ENCODE measurements around the gene ITGA5. TPM values are rescaled to one million over a fixed set of nuclear protein-coding genes. Genes with fewer than 3 reads are reported as not detected.

ITGA5 gene
- total RNA-seq, 1 donor from 2014 or later: 116 TPM

GRCh38 chr12:54389134-54389508 lies 29.9 kb downstream of the ITGA5 start:
- no peak overlapping the region for H3K4me3 ChIP-seq (ENCODE audit: low read depth, low read length)
- no peak for DNase-seq (ENCODE audit: low read depth)
- TF ChIP-seq CTCF (conservative IDR thresholded peaks at IDR 0.05; ENCODE audit: low read depth, low read length): no peak

- TF ChIP-seq CTCF (conservative IDR thresholded peaks at IDR 0.05; ENCODE audit: low read depth, low read length): no peak
- DNase-seq (ENCODE audit: low read depth): no peak
- no peak overlapping the region for H3K4me3 ChIP-seq (ENCODE audit: low read depth, low read length)
Measured at GRCh38 chr12:54388237-54389133, 30.6 kb downstream of the ITGA5 start.

DNA sequence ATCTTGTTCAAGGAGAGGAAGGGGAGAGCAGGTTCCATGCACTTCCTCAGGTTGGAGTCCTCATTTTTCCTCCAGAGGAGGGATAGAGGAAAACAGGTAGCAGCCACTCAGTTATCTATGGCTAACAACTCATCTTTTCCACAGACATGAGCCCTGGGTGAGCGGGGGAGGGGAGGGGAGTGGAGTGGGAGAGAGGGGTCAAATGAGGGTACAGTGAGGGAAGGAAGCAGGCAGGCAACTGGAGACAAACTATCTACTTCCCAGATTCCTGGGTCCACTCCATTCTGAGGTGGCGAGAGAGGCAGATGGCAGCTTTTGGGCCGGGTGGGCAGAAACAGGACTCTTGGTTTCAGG lies 32.0 kb downstream of the ITGA5 start:
- DNase-seq (ENCODE audit: low read depth): no peak
- no peak overlapping the region for H3K4me3 ChIP-seq (ENCODE audit: low read depth, low read length)
- no peak for TF ChIP-seq CTCF (conservative IDR thresholded peaks at IDR 0.05; ENCODE audit: low read depth, low read length)

GRCh38 chr12:54386403-54387113 lies 32.5 kb downstream of the ITGA5 start:
- no peak for TF ChIP-seq CTCF (conservative IDR thresholded peaks at IDR 0.05; ENCODE audit: low read depth, low read length)
- no peak for DNase-seq (ENCODE audit: low read depth)

GRCh38 chr12:54385251-54385914 lies 33.7 kb downstream of the ITGA5 start:
- TF ChIP-seq CTCF (conservative IDR thresholded peaks at IDR 0.05; ENCODE audit: low read depth, low read length): no peak
- DNase-seq (ENCODE audit: low read depth): no peak
- no peak overlapping the region for H3K4me3 ChIP-seq (ENCODE audit: low read depth, low read length)

More at GRCh38 chr12:54386403-54387113, 32.5 kb downstream of the ITGA5 start:
- H3K4me3 ChIP-seq (ENCODE audit: low read depth, low read length): no peak overlapping the region

DNA sequence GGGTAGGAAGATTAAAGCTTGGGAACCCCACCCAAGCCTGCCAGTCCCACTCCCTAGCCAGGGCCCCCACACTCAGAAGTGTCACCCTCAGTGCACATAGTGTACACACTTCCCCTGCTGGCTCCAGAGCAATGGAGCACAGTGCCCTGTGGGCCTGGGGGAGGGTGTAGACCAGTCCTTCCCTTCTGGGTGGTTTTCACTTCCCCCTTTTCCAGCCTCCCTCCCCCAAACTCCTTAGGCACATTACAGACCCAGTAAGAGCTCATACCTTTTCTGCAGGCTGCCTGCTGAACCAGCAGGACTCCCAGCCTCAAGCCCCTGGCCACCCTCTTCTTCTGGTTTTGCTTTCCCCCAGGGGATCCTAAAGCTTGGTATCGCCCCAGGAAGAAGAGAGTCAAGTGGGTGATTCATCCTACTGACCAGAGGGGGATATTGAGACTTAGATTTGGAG lies 34.5 kb downstream of the ITGA5 start, which contains the start of gene ZNF385A:
ZNF385A (minus strand) TSS at position 143 of the 451 bp plus-strand sequence. CDS start 219 bp downstream, outside the sequence.
- H3K4me3 ChIP-seq (ENCODE audit: low read depth, low read length): no peak within 1 kb of the TSS
- DNase-seq (ENCODE audit: low read depth): no peak
- TF ChIP-seq CTCF (conservative IDR thresholded peaks at IDR 0.05; ENCODE audit: low read depth, low read length): no peak
